Kidney (tissue), 14 donors: ENCODE data around the gene SPATA24. TPM values are rescaled to one million over a fixed set of nuclear protein-coding genes. Genes with fewer than 3 reads are reported as not detected.

Source experiments
- DNase-seq, 5 donors: peaks; one replicate each; pipeline ENCODE4 v3.0.0-alpha.2; 2013 to 2020
- FAIRE-seq: peaks from 2 replicates; lab custom pipeline; 2012; peaks lifted over from hg19 to GRCh38; lab: Jason Lieb, UNC
- H3K27ac ChIP-seq, 2 donors: one replicate each; pipeline ENCODE4 v1.7.0; 2013; ENCODE audit warnings: low read depth in 2 of 2, low read length in 2 of 2, inconsistent platforms in 1 of 2
- H3K27me3 ChIP-seq: one replicate; pipeline ENCODE4 v1.7.1; 2013; ENCODE audit warnings: low read length, inconsistent platforms; ENCODE audit not compliant: control insufficient read depth, insufficient read depth
- H3K36me3 ChIP-seq, 3 donors: one replicate each; pipeline versions ENCODE4 v1.7.0 to v1.7.1; 2013; ENCODE audit warnings: low read length in 3 of 3, control low read depth in 1 of 3, inconsistent platforms in 1 of 3; ENCODE audit not compliant: insufficient read depth in 3 of 3, control insufficient read depth in 2 of 3
- H3K4me1 ChIP-seq, 3 donors: one replicate each; pipeline versions ENCODE4 v1.7.0 to v1.7.1; 2013; ENCODE audit warnings: low read length in 3 of 3, inconsistent platforms in 1 of 3, low read depth in 1 of 3; ENCODE audit not compliant: control insufficient read depth in 2 of 3, insufficient read depth in 2 of 3
- H3K4me3 ChIP-seq, 3 donors: one replicate each; pipeline versions ENCODE4 v1.7.0 to v1.8.1; 2013; ENCODE audit warnings: low read length in 3 of 3, control low read depth in 1 of 3, inconsistent platforms in 1 of 3
- H3K9ac ChIP-seq, 3 donors: one replicate each; pipeline versions ENCODE4 v1.7.0 to v1.7.1; 2013; ENCODE audit warnings: low read length in 3 of 3, control low read depth in 1 of 3, inconsistent platforms in 1 of 3
- H3K9me3 ChIP-seq, 3 donors: one replicate each; pipeline versions ENCODE4 v1.7.0 to v1.7.1; 2013; ENCODE audit warnings: low read length in 3 of 3, control low read depth in 1 of 3, inconsistent platforms in 1 of 3; ENCODE audit not compliant: control insufficient read depth in 2 of 3, insufficient read depth in 1 of 3
- CTCF ChIP-seq: IDR thresholded peaks from 3 replicates; pipeline ENCODE4 v1.5.1; 2012; ENCODE audit warnings: mild to moderate bottlenecking, moderate library complexity, borderline replicate concordance; ENCODE audit not compliant: insufficient read depth; ENCODE audit errors: extremely low read depth
- intact Hi-C: fragments of 100-400 bp; cut with DNase I; formaldehyde crosslinking; loops from one replicate; pipeline ENCODE4 v1.11.1; 2022
- polyA plus RNA-seq: library from polyadenylated mRNA; stranded (reverse); fragments of 350-450 nt; fragmentation: Illumina TruSeq; extraction: RNeasy Lipid Tissue Mini Kit (QIAGEN cat#74804); gene quantifications from one replicate; pipeline ENCODE4 v1.2.3, GENCODE V29; 2014; ENCODE audit warnings: low read depth, low replicate concordance; ENCODE audit not compliant: insufficient read depth
- total RNA-seq: library from RNA; stranded (reverse); fragmentation: NEBNext Ultra II Directional; extraction: Animal tissue kit (Norgen Biotek cat#: 25700); gene quantifications from one replicate; pipeline ENCODE4 v1.2.1, GENCODE V29; 2021
- donor health status: control.
- donor health status: control.
- donor health status: control.
- donor health status: control.
- donor health status: control.
- donor health status: DM: yes; HTN: yes; CAD: no.
- donor health status: Normal renal cell carcinoma (clear cell type).

Gene SPATA24
- total and polyA plus RNA-seq, 2 donors from 2014 or later, result 6.8 to 21.6 TPM

- H3K4me3 ChIP-seq, result no peak overlapping the region
- no peaks in the 10 kb centered on the region for H3K27me3 ChIP-seq
- intact Hi-C loops, result no loop called here
- H3K36me3 ChIP-seq, result peaks cover 4 to 42% (median 11%) of the 10 kb centered on the region in 3 donors
- H3K9ac ChIP-seq, result no peak overlapping the region
- no peak for TF ChIP-seq CTCF
- H3K27ac ChIP-seq, result no peak overlapping the region
- FAIRE-seq, result no peak
- H3K4me1 ChIP-seq, result peaks cover 0 to 5% (median 0%) of the 10 kb centered on the region in 3 donors
- no peaks in the 10 kb centered on the region for H3K9me3 ChIP-seq
- no peak for DNase-seq
These were observed 39.4 kb downstream of the SPATA24 start for GRCh38 chr5:139364466-139364865.

- no peak for FAIRE-seq
- H3K4me3 ChIP-seq, result no peak overlapping the region
These were observed 40.0 kb downstream of the SPATA24 start for GRCh38 chr5:139363937-139364336.

GRCh38 chr5:139361835-139362429, 42.0 kb downstream of the SPATA24 start:
- no peaks in the 10 kb centered on the region for H3K4me1 ChIP-seq
- peaks cover 0 to 27% (median 9%) of the 10 kb centered on the region in 3 donors for H3K36me3 ChIP-seq
- intact Hi-C loops, result no loop called here
- no peak overlapping the region for H3K4me3 ChIP-seq
- H3K9me3 ChIP-seq, result no peaks in the 10 kb centered on the region
- no peaks in the 10 kb centered on the region for H3K27me3 ChIP-seq
- H3K9ac ChIP-seq, result no peak overlapping the region
- DNase-seq, result no peak
- FAIRE-seq, result no peak
- no peak overlapping the region for H3K27ac ChIP-seq
- TF ChIP-seq CTCF, result no peak

More at GRCh38 chr5:139363937-139364336, 40.0 kb downstream of the SPATA24 start:
- H3K27ac ChIP-seq, result no peak overlapping the region
- no peak for DNase-seq
- intact Hi-C loops, result no loop called here
- peaks cover 0 to 2% (median 0%) of the 10 kb centered on the region in 3 donors for H3K4me1 ChIP-seq
- H3K36me3 ChIP-seq, result peaks cover 0 to 38% (median 11%) of the 10 kb centered on the region in 3 donors
- no peaks in the 10 kb centered on the region for H3K27me3 ChIP-seq
- no peaks in the 10 kb centered on the region for H3K9me3 ChIP-seq
- no peak for TF ChIP-seq CTCF
- no peak overlapping the region for H3K9ac ChIP-seq
